WTC11 (cell line): ENCODE measurements around the gene BRSK2.

ENCODE experiments used
- ATF1 ChIP-seq: sonication (generic); formaldehyde crosslinking; IDR thresholded peaks from 2 replicates; pipeline ENCODE4 v1.8.1; 2023; ENCODE audit warnings: mild to moderate bottlenecking, moderate library complexity, missing genetic modification reagents
- CBFB ChIP-seq: sonication (generic); formaldehyde crosslinking; IDR thresholded peaks from 2 replicates; pipeline ENCODE4 v1.8.1; 2022; ENCODE audit warnings: mild to moderate bottlenecking, low read depth, missing genetic modification reagents
- ELF4 ChIP-seq: sonication (generic); formaldehyde crosslinking; IDR thresholded peaks from 2 replicates; pipeline ENCODE4 v1.8.1; 2022; ENCODE audit warnings: low read depth, mild to moderate bottlenecking, moderate library complexity, missing genetic modification reagents
- FOXJ3 ChIP-seq: sonication (generic); formaldehyde crosslinking; IDR thresholded peaks from 2 replicates; pipeline ENCODE4 v1.9.0; 2021; ENCODE audit warnings: missing genetic modification reagents, mild to moderate bottlenecking, borderline replicate concordance
- GTF2I ChIP-seq: fragments of 250-450 bp; sonication (Bioruptor Pico); conservative IDR thresholded peaks from 2 replicates; pipeline ENCODE4 v1.4.0; 2021; ENCODE audit warnings: mild to moderate bottlenecking
- NFE2L1 ChIP-seq: sonication (generic); formaldehyde crosslinking; IDR thresholded peaks from 2 replicates; pipeline ENCODE4 v1.8.1; 2023; ENCODE audit warnings: missing genetic modification reagents
- SP1 ChIP-seq: sonication (generic); formaldehyde crosslinking; conservative IDR thresholded peaks from 2 replicates; pipeline ENCODE4 v1.8.1; 2022; ENCODE audit warnings: missing genetic modification reagents
- TEAD4 ChIP-seq: sonication (generic); formaldehyde crosslinking; IDR thresholded peaks from 2 replicates; pipeline ENCODE4 v1.8.0; 2022; ENCODE audit warnings: mild to moderate bottlenecking, missing genetic modification reagents
- TF ChIP-seq, protein P1 (sequence below): fragments of 250-450 bp; sonication (Bioruptor Pico); IDR thresholded peaks from 2 replicates; pipeline ENCODE4 v1.9.0; 2021; ENCODE audit warnings: mild to moderate bottlenecking, borderline replicate concordance
- TF ChIP-seq, protein P2 (sequence below): fragments of 200-600 bp; IDR thresholded peaks from 2 replicates; pipeline ENCODE4 v1.8.0; 2022; ENCODE audit warnings: antibody characterized with exemption
- TF ChIP-seq, protein P3 (sequence below): sonication (generic); formaldehyde crosslinking; IDR thresholded peaks from 2 replicates; pipeline ENCODE4 v1.8.0; 2022; ENCODE audit warnings: mild to moderate bottlenecking, missing genetic modification reagents
- TF ChIP-seq, protein P4 (sequence below): sonication (generic); formaldehyde crosslinking; IDR thresholded peaks from 2 replicates; pipeline ENCODE4 v1.8.1; 2023; ENCODE audit warnings: mild to moderate bottlenecking, moderate library complexity, missing genetic modification reagents
- TF ChIP-seq, protein P5 (sequence below): fragments of 250-450 bp; sonication (Bioruptor Pico); IDR thresholded peaks from 2 replicates; pipeline ENCODE4 v1.9.0; 2021; ENCODE audit warnings: moderate library complexity, mild to moderate bottlenecking, inconsistent platforms, borderline replicate concordance

DNA sequence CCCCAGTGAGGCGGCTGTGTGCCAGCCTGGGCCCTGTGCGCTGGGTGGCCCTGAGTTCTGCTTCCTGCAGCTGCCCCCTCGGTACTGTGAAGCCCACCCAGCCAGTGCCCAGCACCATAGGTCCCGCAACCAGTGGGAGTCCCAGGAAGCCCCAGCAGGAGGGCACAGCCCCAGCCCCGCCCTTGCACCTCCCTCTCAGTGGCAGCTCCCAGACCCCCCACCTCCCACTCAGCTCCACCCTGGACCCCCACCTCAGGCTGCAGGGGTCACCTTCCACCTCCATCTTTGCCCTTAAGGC is 66.0 kb downstream of the BRSK2 start:
- TF ChIP-seq, protein P1, sequence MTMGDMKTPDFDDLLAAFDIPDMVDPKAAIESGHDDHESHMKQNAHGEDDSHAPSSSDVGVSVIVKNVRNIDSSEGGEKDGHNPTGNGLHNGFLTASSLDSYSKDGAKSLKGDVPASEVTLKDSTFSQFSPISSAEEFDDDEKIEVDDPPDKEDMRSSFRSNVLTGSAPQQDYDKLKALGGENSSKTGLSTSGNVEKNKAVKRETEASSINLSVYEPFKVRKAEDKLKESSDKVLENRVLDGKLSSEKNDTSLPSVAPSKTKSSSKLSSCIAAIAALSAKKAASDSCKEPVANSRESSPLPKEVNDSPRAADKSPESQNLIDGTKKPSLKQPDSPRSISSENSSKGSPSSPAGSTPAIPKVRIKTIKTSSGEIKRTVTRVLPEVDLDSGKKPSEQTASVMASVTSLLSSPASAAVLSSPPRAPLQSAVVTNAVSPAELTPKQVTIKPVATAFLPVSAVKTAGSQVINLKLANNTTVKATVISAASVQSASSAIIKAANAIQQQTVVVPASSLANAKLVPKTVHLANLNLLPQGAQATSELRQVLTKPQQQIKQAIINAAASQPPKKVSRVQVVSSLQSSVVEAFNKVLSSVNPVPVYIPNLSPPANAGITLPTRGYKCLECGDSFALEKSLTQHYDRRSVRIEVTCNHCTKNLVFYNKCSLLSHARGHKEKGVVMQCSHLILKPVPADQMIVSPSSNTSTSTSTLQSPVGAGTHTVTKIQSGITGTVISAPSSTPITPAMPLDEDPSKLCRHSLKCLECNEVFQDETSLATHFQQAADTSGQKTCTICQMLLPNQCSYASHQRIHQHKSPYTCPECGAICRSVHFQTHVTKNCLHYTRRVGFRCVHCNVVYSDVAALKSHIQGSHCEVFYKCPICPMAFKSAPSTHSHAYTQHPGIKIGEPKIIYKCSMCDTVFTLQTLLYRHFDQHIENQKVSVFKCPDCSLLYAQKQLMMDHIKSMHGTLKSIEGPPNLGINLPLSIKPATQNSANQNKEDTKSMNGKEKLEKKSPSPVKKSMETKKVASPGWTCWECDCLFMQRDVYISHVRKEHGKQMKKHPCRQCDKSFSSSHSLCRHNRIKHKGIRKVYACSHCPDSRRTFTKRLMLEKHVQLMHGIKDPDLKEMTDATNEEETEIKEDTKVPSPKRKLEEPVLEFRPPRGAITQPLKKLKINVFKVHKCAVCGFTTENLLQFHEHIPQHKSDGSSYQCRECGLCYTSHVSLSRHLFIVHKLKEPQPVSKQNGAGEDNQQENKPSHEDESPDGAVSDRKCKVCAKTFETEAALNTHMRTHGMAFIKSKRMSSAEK (CRISPR knock-in tag) = no peak
- TF ChIP-seq, protein P2, sequence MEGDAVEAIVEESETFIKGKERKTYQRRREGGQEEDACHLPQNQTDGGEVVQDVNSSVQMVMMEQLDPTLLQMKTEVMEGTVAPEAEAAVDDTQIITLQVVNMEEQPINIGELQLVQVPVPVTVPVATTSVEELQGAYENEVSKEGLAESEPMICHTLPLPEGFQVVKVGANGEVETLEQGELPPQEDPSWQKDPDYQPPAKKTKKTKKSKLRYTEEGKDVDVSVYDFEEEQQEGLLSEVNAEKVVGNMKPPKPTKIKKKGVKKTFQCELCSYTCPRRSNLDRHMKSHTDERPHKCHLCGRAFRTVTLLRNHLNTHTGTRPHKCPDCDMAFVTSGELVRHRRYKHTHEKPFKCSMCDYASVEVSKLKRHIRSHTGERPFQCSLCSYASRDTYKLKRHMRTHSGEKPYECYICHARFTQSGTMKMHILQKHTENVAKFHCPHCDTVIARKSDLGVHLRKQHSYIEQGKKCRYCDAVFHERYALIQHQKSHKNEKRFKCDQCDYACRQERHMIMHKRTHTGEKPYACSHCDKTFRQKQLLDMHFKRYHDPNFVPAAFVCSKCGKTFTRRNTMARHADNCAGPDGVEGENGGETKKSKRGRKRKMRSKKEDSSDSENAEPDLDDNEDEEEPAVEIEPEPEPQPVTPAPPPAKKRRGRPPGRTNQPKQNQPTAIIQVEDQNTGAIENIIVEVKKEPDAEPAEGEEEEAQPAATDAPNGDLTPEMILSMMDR = no peak
- TF ChIP-seq FOXJ3 (CRISPR knock-in tag) (no peak), NFE2L1 (no peak), SP1 (CRISPR knock-in tag) (no peak), CBFB (no peak), GTF2I (CRISPR knock-in tag) (no peak), TEAD4 (CRISPR knock-in tag) (no peak), ATF1 (CRISPR knock-in tag) (no peak), ELF4 (CRISPR knock-in tag) (no peak)
- TF ChIP-seq, protein P3, sequence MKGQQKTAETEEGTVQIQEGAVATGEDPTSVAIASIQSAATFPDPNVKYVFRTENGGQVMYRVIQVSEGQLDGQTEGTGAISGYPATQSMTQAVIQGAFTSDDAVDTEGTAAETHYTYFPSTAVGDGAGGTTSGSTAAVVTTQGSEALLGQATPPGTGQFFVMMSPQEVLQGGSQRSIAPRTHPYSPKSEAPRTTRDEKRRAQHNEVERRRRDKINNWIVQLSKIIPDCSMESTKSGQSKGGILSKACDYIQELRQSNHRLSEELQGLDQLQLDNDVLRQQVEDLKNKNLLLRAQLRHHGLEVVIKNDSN (CRISPR knock-in tag) = no peak
- TF ChIP-seq, protein P4, sequence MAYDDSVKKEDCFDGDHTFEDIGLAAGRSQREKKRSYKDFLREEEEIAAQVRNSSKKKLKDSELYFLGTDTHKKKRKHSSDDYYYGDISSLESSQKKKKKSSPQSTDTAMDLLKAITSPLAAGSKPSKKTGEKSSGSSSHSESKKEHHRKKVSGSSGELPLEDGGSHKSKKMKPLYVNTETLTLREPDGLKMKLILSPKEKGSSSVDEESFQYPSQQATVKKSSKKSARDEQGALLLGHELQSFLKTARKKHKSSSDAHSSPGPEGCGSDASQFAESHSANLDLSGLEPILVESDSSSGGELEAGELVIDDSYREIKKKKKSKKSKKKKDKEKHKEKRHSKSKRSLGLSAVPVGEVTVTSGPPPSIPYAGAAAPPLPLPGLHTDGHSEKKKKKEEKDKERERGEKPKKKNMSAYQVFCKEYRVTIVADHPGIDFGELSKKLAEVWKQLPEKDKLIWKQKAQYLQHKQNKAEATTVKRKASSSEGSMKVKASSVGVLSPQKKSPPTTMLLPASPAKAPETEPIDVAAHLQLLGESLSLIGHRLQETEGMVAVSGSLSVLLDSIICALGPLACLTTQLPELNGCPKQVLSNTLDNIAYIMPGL = no peak
- TF ChIP-seq, protein P5, sequence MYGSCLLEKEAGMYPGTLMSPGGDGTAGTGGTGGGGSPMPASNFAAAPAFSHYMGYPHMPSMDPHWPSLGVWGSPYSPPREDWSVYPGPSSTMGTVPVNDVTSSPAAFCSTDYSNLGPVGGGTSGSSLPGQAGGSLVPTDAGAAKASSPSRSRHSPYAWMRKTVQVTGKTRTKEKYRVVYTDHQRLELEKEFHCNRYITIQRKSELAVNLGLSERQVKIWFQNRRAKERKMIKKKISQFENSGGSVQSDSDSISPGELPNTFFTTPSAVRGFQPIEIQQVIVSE (CRISPR knock-in tag) = no peak
